Stimulated activated naive CD4-positive, alpha-beta T cell treated with Interleukin-2 at 50 U/mL for 16 hours (primary cell): ENCODE results near the gene OTOGL.
"Not testable (repeated sequence)": the region's sequence is repeated elsewhere in the genome, so short reads cannot be mapped to it uniquely, and the experiment has no call there.

Source experiments
- DNase-seq: peaks from one replicate; lab custom pipeline; 2025; lab: John Stamatoyannopoulos, UW

OTOGL gene

DNA sequence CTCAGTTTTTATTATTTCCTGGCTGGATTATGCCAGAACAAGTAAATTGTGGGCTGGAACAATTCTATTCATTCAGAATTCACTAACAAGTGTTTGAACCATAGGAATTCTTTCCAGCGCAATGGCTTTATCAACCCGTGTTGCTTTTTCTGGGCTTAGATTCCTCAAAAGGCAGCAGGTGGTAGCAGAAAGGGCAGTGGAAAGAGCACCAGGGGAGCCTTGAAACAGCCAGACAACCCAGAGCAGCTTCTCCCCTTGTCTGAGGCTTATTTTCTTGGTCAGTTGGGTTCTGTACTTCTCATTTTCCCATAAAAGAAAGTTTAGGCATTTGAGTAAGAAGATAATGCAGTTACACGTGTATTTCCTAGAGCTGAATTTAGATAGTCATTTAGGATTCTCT, 130.7 kb downstream of the OTOGL start:
- DNase-seq: no peak

GRCh38 chr12:80232837-80233236, 133.5 kb downstream of the OTOGL start:
- DNase-seq: no peak

- DNase-seq: no peak
Observed at GRCh38 chr12:80233926-80234325, 134.6 kb downstream of the OTOGL start.

DNA sequence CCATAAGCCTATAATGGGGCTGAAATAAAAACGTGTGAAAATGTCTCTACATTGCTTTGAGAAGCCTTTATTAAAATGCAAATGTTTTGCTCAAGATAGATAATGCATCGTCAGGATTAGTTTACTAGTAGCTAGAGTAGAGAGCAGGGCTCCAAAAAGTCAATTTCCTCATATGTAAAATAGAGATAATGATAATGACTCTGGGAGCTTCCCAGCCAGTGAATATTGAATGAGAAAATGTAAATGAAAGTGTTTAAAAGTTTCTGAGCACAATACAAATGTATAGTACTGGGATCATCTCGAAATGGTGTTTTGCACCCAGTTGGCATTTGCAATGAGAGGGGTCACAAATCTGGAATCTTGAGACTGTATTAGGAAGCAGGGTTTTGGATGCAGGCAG, 135.3 kb downstream of the OTOGL start:
- no peak for DNase-seq

- no peak for DNase-seq
Observed at GRCh38 chr12:80235944-80236343, 136.6 kb downstream of the OTOGL start.

DNA sequence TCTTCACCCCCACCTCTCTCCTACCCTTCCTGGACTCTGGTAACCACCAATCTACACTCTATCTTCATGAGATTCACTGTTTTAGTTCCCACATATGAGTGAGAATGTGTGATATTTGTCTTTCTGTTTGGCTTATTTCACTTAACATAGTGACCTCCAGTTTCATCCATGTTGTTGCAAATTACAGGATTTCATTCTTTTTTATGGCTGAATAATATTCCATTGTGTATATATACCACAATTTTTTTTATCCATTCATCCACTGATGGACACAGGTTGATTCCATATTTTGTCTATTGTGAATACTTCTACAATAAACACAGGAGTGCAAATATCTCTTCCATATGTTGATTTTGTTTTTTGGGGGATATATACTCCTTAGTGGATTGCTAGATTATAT, 140.5 kb downstream of the OTOGL start:
- no peak for DNase-seq

DNA sequence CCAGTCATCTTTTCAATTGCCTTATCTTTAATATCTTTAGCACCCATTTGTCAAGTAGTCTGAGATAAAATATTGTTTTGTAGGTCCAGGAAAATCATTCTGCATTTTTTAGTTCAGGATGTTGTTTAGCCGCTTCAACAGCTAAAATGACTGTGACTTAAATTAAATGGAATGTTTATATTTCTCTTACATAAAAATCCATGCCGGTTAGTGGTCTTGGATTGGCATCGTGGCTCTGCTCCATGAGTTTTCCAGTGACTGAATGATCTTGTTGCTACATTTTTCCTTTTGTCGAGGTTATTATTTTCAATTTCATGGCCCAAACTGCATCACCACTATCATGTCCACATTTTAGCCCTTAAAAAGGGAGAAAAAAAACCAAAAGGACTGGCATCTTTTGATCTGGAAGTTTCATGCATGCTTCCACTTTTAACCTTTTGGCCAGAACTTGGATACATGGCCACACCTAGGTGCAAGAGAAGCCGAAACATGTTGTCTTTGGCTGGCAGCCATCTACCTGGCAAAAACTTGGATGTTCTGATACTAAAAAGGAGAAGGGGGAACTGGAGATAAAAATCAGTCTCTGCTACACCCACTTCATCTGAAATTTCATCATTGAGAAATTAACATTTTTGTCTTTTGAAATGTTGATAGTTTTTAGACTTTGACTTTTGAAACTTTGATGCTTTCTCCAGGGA, 142.4 kb downstream of the OTOGL start:
- DNase-seq: no peak

DNA sequence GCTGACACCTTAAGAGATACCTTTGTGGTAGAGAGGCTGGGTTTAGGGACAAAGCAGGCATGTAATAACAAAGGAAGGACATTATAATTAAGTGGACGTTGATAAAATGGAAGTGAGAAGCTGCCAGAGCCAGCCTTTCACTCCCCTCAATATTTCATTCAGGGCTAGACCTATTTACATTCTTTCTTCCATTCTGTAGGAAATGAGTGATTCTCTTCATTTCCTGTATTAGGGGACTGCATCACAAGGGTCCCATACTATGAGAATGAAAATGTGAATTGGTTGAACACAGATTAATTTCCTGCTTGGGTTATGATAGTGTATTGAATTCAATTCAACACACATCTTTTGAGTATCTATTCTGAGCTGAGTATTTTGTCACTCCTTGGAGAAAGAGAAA, 143.0 kb downstream of the OTOGL start:
- DNase-seq: no peak

DNA sequence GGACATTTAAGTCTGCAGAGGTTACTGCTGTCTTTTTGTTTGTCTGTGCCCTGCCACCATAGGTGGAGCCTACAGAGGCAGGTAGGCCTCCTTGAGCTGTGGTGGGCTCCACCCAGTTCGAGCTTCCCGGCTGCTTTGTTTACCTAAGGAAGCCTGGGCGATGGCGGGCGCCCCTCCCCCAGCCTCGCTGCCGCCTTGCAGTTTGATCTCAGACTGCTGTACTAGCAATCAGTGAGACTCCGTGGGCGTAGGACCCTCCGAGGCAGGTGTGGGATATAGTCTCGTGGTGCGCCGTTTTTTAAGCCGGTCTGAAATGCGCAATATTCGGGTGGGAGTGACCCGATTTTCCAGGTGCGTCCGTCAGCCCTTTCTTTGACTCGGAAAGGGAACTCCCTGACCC, 150.2 kb downstream of the OTOGL start:
- not testable (repeated sequence) for DNase-seq

GRCh38 chr12:80257920-80258319, 158.6 kb downstream of the OTOGL start:
- DNase-seq: no peak

GRCh38 chr12:80260269-80260668, 160.9 kb downstream of the OTOGL start:
- no peak for DNase-seq

- DNase-seq: no peak
Observed at GRCh38 chr12:80261403-80261802, 162.1 kb downstream of the OTOGL start.

- DNase-seq: no peak
Observed at GRCh38 chr12:80262346-80262745, 163.0 kb downstream of the OTOGL start.

DNA sequence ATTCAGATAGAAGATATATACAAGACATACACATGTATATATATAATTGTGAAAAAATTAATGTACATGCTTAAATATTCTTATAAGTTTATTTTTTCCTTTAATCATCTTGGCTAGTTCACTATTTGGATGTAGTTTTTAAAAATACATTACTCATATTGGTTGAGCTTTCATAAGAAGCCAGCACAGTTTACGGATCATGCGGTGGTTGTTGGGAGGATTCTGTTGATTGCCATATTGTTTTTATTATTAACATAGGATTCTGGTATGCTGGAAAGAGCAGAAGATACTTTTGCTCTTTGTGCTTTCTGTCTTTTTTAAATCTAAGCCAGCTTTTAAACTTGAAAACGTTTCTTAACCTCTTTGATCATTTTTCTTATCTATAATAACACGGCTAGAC, 163.4 kb downstream of the OTOGL start:
- no peak for DNase-seq

- DNase-seq: no peak
Observed at GRCh38 chr12:80264386-80264785, 165.0 kb downstream of the OTOGL start.

GRCh38 chr12:80264891-80265290, 165.6 kb downstream of the OTOGL start:
- DNase-seq: no peak

- DNase-seq: no peak
Observed at GRCh38 chr12:80268924-80269749, 169.8 kb downstream of the OTOGL start.

DNA sequence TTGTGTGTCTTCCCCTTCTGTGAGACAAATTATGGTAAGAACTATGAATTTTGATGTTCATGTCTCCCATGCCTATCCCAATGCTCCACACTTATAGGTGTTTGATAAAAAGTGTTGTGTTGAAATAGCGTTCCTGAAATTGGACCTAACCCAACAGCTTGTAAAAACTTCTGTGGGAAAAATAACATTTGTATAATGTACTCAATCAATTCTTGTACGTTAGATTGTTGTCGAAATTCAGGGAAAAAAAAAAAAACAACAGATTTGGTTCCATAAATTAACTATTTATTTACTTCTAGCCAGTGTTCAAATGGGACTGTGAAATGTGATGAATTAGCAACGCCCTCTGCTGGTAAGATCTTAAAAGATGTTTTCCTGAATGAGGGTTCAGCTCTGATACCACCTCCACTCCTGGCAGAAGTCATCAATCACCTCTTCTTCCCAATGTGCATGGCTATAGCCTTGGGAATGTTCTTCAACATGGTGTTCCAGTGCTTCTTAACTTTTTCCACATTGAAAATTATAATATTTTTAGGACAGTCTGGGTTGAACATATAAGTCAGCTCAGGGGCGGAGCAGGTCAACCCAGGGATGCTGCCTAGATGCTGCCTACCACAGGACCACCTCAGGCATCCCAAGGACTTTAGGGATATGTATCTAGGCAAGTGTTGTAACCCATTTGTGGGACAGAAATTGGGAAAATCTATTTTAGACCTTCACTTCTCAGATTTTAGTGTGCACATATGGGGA, 170.6 kb downstream of the OTOGL start:
- no peak for DNase-seq

- no peak for DNase-seq
Observed at GRCh38 chr12:80271780-80272179, 172.4 kb downstream of the OTOGL start.

DNA sequence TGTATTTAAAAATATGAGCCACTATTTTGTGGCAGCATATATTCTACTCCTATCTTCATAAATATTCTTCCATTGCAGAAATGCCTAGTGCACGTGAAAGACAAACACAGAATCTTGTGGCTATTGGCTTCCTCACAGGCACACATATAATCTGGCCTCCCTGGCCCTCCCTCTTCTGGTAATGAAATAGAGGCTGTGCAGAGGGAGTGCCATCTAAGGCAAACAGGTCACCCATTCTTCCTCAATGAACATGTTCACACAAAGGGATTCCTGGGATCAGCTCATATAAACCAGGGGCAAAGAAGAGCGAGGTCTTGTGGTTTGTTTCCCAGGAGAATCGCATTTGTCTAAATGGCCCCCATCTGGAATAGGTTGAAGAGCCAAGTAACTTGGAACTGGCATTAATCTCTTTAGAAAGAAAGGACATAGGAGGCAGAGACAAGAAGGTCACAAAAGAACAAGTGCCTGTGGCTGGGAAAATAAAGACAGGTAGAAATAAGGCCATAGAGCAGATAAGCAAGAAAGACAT, 173.1 kb downstream of the OTOGL start:
- no peak for DNase-seq

GRCh38 chr12:80273144-80273543, 173.8 kb downstream of the OTOGL start:
- DNase-seq: no peak

DNA sequence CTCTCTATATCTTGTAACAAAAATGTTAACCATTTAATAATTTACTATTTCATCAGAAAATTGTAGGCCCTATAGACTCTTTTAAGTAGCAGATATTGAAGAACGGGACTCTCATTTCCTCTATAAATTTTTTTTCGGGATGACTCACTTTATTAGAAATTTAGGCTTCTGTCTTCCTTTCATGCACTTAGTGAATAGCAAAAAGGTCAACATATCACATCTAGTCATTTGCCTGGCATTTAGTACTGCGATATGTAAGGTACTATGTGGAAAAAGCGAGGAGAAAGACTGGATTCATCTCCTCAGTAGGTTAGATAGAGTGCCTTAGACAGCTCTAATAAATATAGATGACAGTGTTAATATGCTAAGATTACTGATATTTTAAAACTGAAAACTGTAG, 178.4 kb downstream of the OTOGL start:
- DNase-seq: no peak

DNA sequence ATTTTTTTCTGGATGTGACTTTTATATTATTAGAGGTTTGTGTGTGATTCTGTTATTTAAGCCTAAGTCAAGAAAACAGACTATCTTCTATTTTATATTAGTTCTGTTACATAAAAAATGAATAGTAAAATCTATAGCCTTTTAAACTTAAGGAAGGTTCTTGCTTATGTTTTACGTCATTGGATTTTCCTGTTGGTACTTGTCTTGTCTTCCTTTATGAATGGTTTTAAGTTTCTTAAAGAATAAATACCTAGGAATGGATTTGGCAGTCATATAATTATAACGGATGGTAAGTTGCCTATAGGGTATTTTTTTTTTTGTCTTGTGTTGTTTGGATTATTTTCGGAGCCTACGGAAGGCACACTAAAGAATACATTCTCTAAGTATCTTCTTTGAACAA, 182.9 kb downstream of the OTOGL start:
- no peak for DNase-seq
